ENCODE results near the gene SUFU.

The SUFU gene

DNA sequence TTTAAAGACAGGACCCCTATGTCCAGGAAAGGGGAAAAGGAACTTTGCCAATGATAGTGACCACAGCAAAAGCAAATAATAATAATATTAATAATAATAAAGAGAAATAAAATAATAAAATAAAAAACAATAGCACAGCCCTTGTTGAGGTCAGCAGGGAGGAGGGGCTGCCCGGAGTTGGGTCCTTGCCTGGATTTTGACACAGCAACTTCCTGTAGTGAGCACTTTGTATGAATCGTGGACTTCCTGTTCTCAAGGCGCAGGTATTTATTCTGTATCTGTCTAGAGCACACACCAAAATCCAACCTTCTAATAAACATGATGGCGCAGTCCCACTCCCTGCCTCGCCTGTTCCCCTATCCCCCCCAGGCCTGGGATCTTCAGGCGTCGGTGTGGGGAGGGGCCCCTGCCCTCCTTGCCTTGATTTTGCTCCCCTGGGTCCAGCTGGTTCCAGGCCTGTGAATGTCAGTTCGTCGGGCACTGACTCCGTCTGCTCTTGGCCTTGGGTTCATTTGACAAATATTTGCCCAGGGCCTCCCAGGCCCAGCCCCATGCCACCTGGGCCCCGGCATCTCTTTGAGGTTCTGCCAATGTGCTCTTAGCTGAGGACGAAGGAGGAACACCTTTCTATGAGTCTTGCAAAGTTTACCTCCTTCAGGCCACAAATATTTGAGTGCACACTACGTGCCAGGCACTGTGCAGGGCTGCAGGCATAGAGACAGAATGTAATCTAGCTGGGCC is 154.4 kb downstream of the SUFU start:
- H2BK15ac ChIP-seq (ENCODE audit: low read length), result no peak overlapping the region
- no peak overlapping the region for H3K4ac ChIP-seq (ENCODE audit: low read length)
- no peak overlapping the region for H3K27ac ChIP-seq (replicated peaks; ENCODE audit: low read length)

DNA sequence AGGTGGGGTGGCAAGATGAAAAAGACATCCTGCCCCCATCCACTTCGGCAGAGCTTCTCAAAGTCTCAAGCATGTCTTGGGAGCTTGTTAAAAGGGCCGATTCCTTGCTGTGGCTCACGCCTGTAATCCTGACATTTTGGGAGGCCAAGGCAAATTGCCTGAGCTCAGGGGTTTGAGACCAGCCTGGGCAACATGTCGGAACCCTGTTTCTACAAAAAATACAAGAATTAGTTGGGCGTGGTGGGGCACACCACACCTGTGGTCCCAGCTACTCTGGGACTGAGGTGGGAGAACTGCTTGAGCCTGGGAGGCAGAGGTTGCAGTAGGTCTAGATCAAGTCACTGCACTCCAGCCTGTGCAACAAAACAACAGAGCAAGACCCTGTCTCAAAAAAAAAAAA is 155.0 kb downstream of the SUFU start:
- Histone ChIP-seq H3K18ac (ENCODE audit: low read length) (no peak overlapping the region), H2BK120ac (ENCODE audit: low read depth, low read length) (no peak overlapping the region), H3K79me1 (ENCODE audit: low read depth, low read length) (peaks cover 3% of the 10 kb centered on the region), H2BK5ac (ENCODE audit: low read length) (no peak overlapping the region), H2AFZ (ENCODE audit: low read length) (no peak overlapping the region), H3K27ac (replicated peaks; ENCODE audit: low read length) (no peak overlapping the region), H3K23ac (ENCODE audit: low read depth, low read length, poor library complexity) (no peak overlapping the region), H3K4me1 (ENCODE audit: control insufficient read depth in 2 of 2, insufficient read depth in 1 of 2, low read depth in 1 of 2, low read length in 2 of 2) (peaks cover 12 to 13% of the 10 kb centered on the region in 2 donors), H3K14ac (ENCODE audit: low read length) (no peak overlapping the region), H4K8ac (ENCODE audit: low read depth, low read length) (no peak overlapping the region), H3K4ac (ENCODE audit: low read length) (no peak overlapping the region), H2AK5ac (ENCODE audit: low read depth, low read length) (no peak overlapping the region), H3K4me2 (ENCODE audit: insufficient read depth, low read length, poor library complexity, severe bottlenecking) (no peak overlapping the region), H2BK15ac (ENCODE audit: low read length) (no peak overlapping the region), H3K9me3 (replicated peaks in 1 of 2; ENCODE audit: control insufficient read depth in 2 of 2, insufficient read depth in 1 of 2, low read depth in 1 of 2, low read length in 2 of 2) (no peaks in the 10 kb centered on the region), H4K91ac (ENCODE audit: low read depth, low read length, poor library complexity) (no peak overlapping the region), H3K36me3 (replicated peaks in 1 of 2; ENCODE audit: control insufficient read depth in 2 of 2, insufficient read depth in 2 of 2, low read length in 2 of 2) (peaks cover 24 to 55% of the 10 kb centered on the region in 2 donors), H3K9ac (ENCODE audit: low read depth, low read length, poor library complexity) (no peak overlapping the region), H2BK12ac (ENCODE audit: low read length) (no peak overlapping the region), H3K27me3 (ENCODE audit: control insufficient read depth in 3 of 3, insufficient read depth in 3 of 3, low read depth in 1 of 3, low read length in 3 of 3) (no peaks in the 10 kb centered on the region), H3K4me3 (ENCODE audit: low read length in 2 of 2) (no peak overlapping the region)
- no CpG with 5 or more reads among the region's 5 CpGs for WGBS, 2 donors (ENCODE audit: extremely low coverage in 2 of 2, insufficient read length in 2 of 2, insufficient replicate concordance in 1 of 2)
- DNase-seq (ENCODE audit: low spot score), result no peak

More for the DNA sequence above, 154.4 kb downstream of the SUFU start:
- no peak overlapping the region for H3K4me3 ChIP-seq (ENCODE audit: low read length in 2 of 2)
- H3K9me3 ChIP-seq (replicated peaks in 1 of 2; ENCODE audit: control insufficient read depth in 2 of 2, insufficient read depth in 1 of 2, low read depth in 1 of 2, low read length in 2 of 2), result no peaks in the 10 kb centered on the region
- no peaks in the 10 kb centered on the region for H3K27me3 ChIP-seq (ENCODE audit: control insufficient read depth in 3 of 3, insufficient read depth in 3 of 3, low read depth in 1 of 3, low read length in 3 of 3)
- no CpG with 5 or more reads among the region's 13 CpGs for WGBS, 2 donors (ENCODE audit: extremely low coverage in 2 of 2, insufficient read length in 2 of 2, insufficient replicate concordance in 1 of 2)
- peaks cover 12 to 13% of the 10 kb centered on the region in 2 donors for H3K4me1 ChIP-seq (ENCODE audit: control insufficient read depth in 2 of 2, insufficient read depth in 1 of 2, low read depth in 1 of 2, low read length in 2 of 2)
- peaks cover 6% of the 10 kb centered on the region for H3K79me1 ChIP-seq (ENCODE audit: low read depth, low read length)
- no peak overlapping the region for H2AFZ ChIP-seq (ENCODE audit: low read length)
- H3K23ac ChIP-seq (ENCODE audit: low read depth, low read length, poor library complexity), result no peak overlapping the region
- H3K4me2 ChIP-seq (ENCODE audit: insufficient read depth, low read length, poor library complexity, severe bottlenecking), result no peak overlapping the region
- no peak overlapping the region for H2BK12ac ChIP-seq (ENCODE audit: low read length)
- H2BK5ac ChIP-seq (ENCODE audit: low read length), result no peak overlapping the region
- no peak for DNase-seq (ENCODE audit: low spot score)
- no peak overlapping the region for H4K8ac ChIP-seq (ENCODE audit: low read depth, low read length)
- no peak overlapping the region for H2AK5ac ChIP-seq (ENCODE audit: low read depth, low read length)
- no peak overlapping the region for H2BK120ac ChIP-seq (ENCODE audit: low read depth, low read length)
- no peak overlapping the region for H3K18ac ChIP-seq (ENCODE audit: low read length)
- no peak overlapping the region for H3K9ac ChIP-seq (ENCODE audit: low read depth, low read length, poor library complexity)
- H3K14ac ChIP-seq (ENCODE audit: low read length), result no peak overlapping the region
- H4K91ac ChIP-seq (ENCODE audit: low read depth, low read length, poor library complexity), result no peak overlapping the region
- H3K36me3 ChIP-seq (replicated peaks in 1 of 2; ENCODE audit: control insufficient read depth in 2 of 2, insufficient read depth in 2 of 2, low read length in 2 of 2), result peaks cover 24 to 61% of the 10 kb centered on the region in 2 donors

DNA sequence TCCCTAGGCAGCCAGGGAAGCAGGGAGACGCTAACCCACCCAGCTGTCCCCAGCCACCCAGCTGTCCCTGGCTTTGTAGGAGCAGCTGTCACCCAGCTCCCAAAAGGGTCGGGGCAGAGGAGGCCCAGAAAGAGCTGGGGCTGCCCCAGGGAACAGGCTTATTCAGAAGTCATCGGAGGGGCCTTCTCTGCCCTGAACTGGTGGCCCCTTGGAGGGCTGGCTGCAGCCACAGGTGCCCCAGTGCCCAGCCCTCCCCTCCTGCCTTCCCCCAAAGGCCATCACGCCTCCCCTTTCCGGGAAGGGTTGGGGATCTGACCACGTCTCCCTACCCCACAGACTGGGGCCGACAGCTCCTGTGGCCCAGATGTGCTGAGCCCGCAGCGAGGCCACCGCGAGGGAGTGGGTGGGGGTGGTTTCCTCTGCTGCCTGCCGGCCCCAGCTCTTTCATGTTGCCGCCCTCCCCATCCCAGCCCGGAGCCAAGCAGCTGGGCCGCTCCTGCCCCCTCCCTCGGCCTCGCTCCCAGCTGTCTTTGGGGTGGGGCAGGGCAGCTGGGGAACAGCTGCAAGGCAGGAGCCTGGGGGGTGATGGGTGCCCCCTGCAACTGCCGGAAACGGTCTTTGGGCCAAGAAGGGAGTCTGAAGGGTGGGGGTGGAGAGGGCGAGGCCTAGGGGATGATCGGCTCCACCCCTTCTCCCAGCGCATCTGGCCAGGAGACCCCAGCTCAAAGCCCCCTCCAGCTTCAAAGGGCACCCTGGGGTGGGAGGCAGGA is 157.3 kb downstream of the SUFU start:
- DNase-seq (ENCODE audit: low spot score), result no peak
- no peak overlapping the region for H3K4ac ChIP-seq (ENCODE audit: low read length)
- no peak overlapping the region for H3K4me3 ChIP-seq (ENCODE audit: low read length in 2 of 2)
- peak overlapping the region; percentile 87 for H2BK120ac ChIP-seq (ENCODE audit: low read depth, low read length)
- H4K91ac ChIP-seq (ENCODE audit: low read depth, low read length, poor library complexity), result no peak overlapping the region
- H3K14ac ChIP-seq (ENCODE audit: low read length), result peak overlapping the region; percentile 14
- H3K9me3 ChIP-seq (replicated peaks in 1 of 2; ENCODE audit: control insufficient read depth in 2 of 2, insufficient read depth in 1 of 2, low read depth in 1 of 2, low read length in 2 of 2), result no peaks in the 10 kb centered on the region
- H2BK15ac ChIP-seq (ENCODE audit: low read length), result peak overlapping the region; percentile 75
- H2AFZ ChIP-seq (ENCODE audit: low read length), result peak overlapping the region; percentile 16
- H3K27ac ChIP-seq (replicated peaks; ENCODE audit: low read length), result no peak overlapping the region
- H3K23ac ChIP-seq (ENCODE audit: low read depth, low read length, poor library complexity), result peak overlapping the region; percentile 25
- no peaks in the 10 kb centered on the region for H3K27me3 ChIP-seq (ENCODE audit: control insufficient read depth in 3 of 3, insufficient read depth in 3 of 3, low read depth in 1 of 3, low read length in 3 of 3)
- WGBS, 2 donors (ENCODE audit: extremely low coverage in 2 of 2, insufficient read length in 2 of 2, insufficient replicate concordance in 1 of 2), result no CpG with 5 or more reads among the region's 22 CpGs
- peak overlapping the region; percentile 90 for H2AK5ac ChIP-seq (ENCODE audit: low read depth, low read length)
- peak overlapping the region; percentile 16 for H2BK12ac ChIP-seq (ENCODE audit: low read length)
- H3K4me1 ChIP-seq (ENCODE audit: control insufficient read depth in 2 of 2, insufficient read depth in 1 of 2, low read depth in 1 of 2, low read length in 2 of 2), result peaks cover 12 to 15% of the 10 kb centered on the region in 2 donors
- peaks cover 10 to 34% of the 10 kb centered on the region in 2 donors for H3K36me3 ChIP-seq (replicated peaks in 1 of 2; ENCODE audit: control insufficient read depth in 2 of 2, insufficient read depth in 2 of 2, low read length in 2 of 2)
- H4K8ac ChIP-seq (ENCODE audit: low read depth, low read length), result peak overlapping the region; percentile 65
- peak overlapping the region; percentile 80 for H3K9ac ChIP-seq (ENCODE audit: low read depth, low read length, poor library complexity)
- H3K4me2 ChIP-seq (ENCODE audit: insufficient read depth, low read length, poor library complexity, severe bottlenecking), result peak overlapping the region; percentile 11
- peaks cover 3% of the 10 kb centered on the region for H3K79me1 ChIP-seq (ENCODE audit: low read depth, low read length)
- H2BK5ac ChIP-seq (ENCODE audit: low read length), result peak overlapping the region; percentile 87
- H3K18ac ChIP-seq (ENCODE audit: low read length), result peak overlapping the region; percentile 93

DNA sequence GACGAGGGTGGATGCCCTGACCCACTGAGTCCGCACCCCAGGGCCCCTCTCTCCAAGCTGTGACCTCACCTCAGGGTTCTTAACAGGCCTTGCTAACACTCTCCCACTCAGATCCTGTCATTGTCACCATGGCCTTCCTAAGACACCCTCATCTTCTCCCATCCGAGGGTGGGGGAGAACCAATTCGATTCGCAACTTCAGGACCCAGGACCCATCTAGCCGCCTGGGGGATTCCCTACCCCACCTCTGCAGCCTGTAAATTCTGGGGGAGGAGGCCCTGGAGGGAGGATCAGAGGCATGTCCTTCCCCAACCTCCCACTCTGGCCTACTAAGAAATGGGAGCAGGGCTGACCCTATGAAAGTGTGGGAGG is 157.9 kb downstream of the SUFU start:
- no peak overlapping the region for H3K27ac ChIP-seq (replicated peaks; ENCODE audit: low read length)
- H3K14ac ChIP-seq (ENCODE audit: low read length), result no peak overlapping the region
- no peaks in the 10 kb centered on the region for H3K27me3 ChIP-seq (ENCODE audit: control insufficient read depth in 3 of 3, insufficient read depth in 3 of 3, low read depth in 1 of 3, low read length in 3 of 3)
- H3K4me1 ChIP-seq (ENCODE audit: control insufficient read depth in 2 of 2, insufficient read depth in 1 of 2, low read depth in 1 of 2, low read length in 2 of 2), result peaks cover 12 to 19% of the 10 kb centered on the region in 2 donors
- no peaks in the 10 kb centered on the region for H3K9me3 ChIP-seq (replicated peaks in 1 of 2; ENCODE audit: control insufficient read depth in 2 of 2, insufficient read depth in 1 of 2, low read depth in 1 of 2, low read length in 2 of 2)
- no peak overlapping the region for H3K4ac ChIP-seq (ENCODE audit: low read length)
- H2BK120ac ChIP-seq (ENCODE audit: low read depth, low read length), result no peak overlapping the region
- peak overlapping the region; percentile 65 for H4K8ac ChIP-seq (ENCODE audit: low read depth, low read length)
- peak overlapping the region; percentile 63 for H3K9ac ChIP-seq (ENCODE audit: low read depth, low read length, poor library complexity)
- peak overlapping the region; percentile 16 for H2BK12ac ChIP-seq (ENCODE audit: low read length)
- no peak overlapping the region for H2AFZ ChIP-seq (ENCODE audit: low read length)
- H3K4me2 ChIP-seq (ENCODE audit: insufficient read depth, low read length, poor library complexity, severe bottlenecking), result no peak overlapping the region
- H3K79me1 ChIP-seq (ENCODE audit: low read depth, low read length), result no peaks in the 10 kb centered on the region
- H3K18ac ChIP-seq (ENCODE audit: low read length), result peak overlapping the region; percentile 93
- peaks cover 4 to 28% of the 10 kb centered on the region in 2 donors for H3K36me3 ChIP-seq (replicated peaks in 1 of 2; ENCODE audit: control insufficient read depth in 2 of 2, insufficient read depth in 2 of 2, low read length in 2 of 2)
- H3K4me3 ChIP-seq (ENCODE audit: low read length in 2 of 2), result no peak overlapping the region
- H2BK5ac ChIP-seq (ENCODE audit: low read length), result peak overlapping the region; percentile 87
- peak overlapping the region; percentile 90 for H2AK5ac ChIP-seq (ENCODE audit: low read depth, low read length)
- peak overlapping the region; percentile 75 for H2BK15ac ChIP-seq (ENCODE audit: low read length)
- no peak overlapping the region for H3K23ac ChIP-seq (ENCODE audit: low read depth, low read length, poor library complexity)
- WGBS, 2 donors (ENCODE audit: extremely low coverage in 2 of 2, insufficient read length in 2 of 2, insufficient replicate concordance in 1 of 2), result no CpG with 5 or more reads among the region's 6 CpGs
- H4K91ac ChIP-seq (ENCODE audit: low read depth, low read length, poor library complexity), result no peak overlapping the region
- no peak for DNase-seq (ENCODE audit: low spot score)
